GM23248 (cell line): Measurements from ENCODE around the gene NAV3. TPM values are rescaled to one million over a fixed set of nuclear protein-coding genes. Genes with fewer than 3 reads are reported as not detected.

Experiments used
- DNase-seq: peaks from one replicate; pipeline ENCODE4 v3.0.0-alpha.2; 2015
- H2AFZ ChIP-seq: fragments of 200-600 bp; sonication (generic); 2 replicates; pipeline ENCODE4 v1.6.1; 2016; ENCODE audit warnings: antibody characterized with exemption
- H3F3A ChIP-seq: fragments of 200-600 bp; sonication (generic); 2 replicates; pipeline ENCODE4 v1.6.1; 2016; ENCODE audit warnings: mild to moderate bottlenecking, antibody characterized with exemption, mixed run types; ENCODE audit not compliant: insufficient read depth
- H3K27ac ChIP-seq: fragments of 200-600 bp; sonication (generic); 2 replicates; pipeline ENCODE4 v1.5.1; 2016; ENCODE audit warnings: mild to moderate bottlenecking
- H3K27me3 ChIP-seq: fragments of 200-600 bp; sonication (generic); replicated peaks from 2 replicates; pipeline ENCODE4 v1.6.1; 2016; ENCODE audit warnings: mild to moderate bottlenecking; ENCODE audit not compliant: insufficient read depth
- H3K36me3 ChIP-seq: fragments of 200-600 bp; sonication (generic); 2 replicates; pipeline ENCODE4 v1.6.1; 2016; ENCODE audit warnings: low read depth, mild to moderate bottlenecking
- H3K4me1 ChIP-seq: fragments of 200-600 bp; sonication (generic); 2 replicates; pipeline ENCODE4 v1.6.1; 2016; ENCODE audit warnings: mild to moderate bottlenecking; ENCODE audit not compliant: insufficient read depth
- H3K4me2 ChIP-seq: fragments of 200-600 bp; sonication (generic); one replicate; pipeline ENCODE4 v1.6.1; 2016; ENCODE audit warnings: mild to moderate bottlenecking; ENCODE audit not compliant: unreplicated experiment
- H3K4me3 ChIP-seq: fragments of 200-600 bp; sonication (generic); 2 replicates; pipeline ENCODE4 v1.5.1; 2016; ENCODE audit warnings: mild to moderate bottlenecking
- H3K79me2 ChIP-seq: fragments of 200-600 bp; sonication (generic); 2 replicates; pipeline ENCODE4 v1.6.1; 2016; ENCODE audit warnings: mild to moderate bottlenecking; ENCODE audit not compliant: insufficient read depth
- H3K9ac ChIP-seq: fragments of 200-600 bp; sonication (generic); 2 replicates; pipeline ENCODE4 v1.6.1; 2016; ENCODE audit warnings: mild to moderate bottlenecking
- H3K9me2 ChIP-seq: fragments of 200-600 bp; sonication (generic); 2 replicates; pipeline ENCODE4 v1.6.1; 2016; ENCODE audit warnings: mixed run types, mild to moderate bottlenecking, moderate library complexity; ENCODE audit not compliant: insufficient read depth
- H3K9me3 ChIP-seq: fragments of 200-600 bp; sonication (generic); one replicate; pipeline ENCODE4 v1.6.1; 2017; ENCODE audit warnings: low read depth
- H4K20me1 ChIP-seq: fragments of 200-600 bp; sonication (generic); 2 replicates; pipeline ENCODE4 v1.6.0; 2016; ENCODE audit not compliant: insufficient read depth
- EZH2 ChIP-seq: fragments of 200-600 bp; sonication (generic); IDR thresholded peaks from 2 replicates; pipeline ENCODE4 v1.6.1; 2018; ENCODE audit warnings: antibody characterized with exemption, mild to moderate bottlenecking; ENCODE audit not compliant: insufficient read depth, poor library complexity, severe bottlenecking
- EZH2phosphoT487 ChIP-seq: fragments of 200-600 bp; sonication (generic); IDR thresholded peaks from 2 replicates; pipeline ENCODE4 v1.6.1; 2018; ENCODE audit warnings: antibody characterized with exemption, moderate library complexity, mild to moderate bottlenecking, low read depth; ENCODE audit not compliant: insufficient read depth
- WGBS, 2 experiments: methylation state at CpG; one replicate each; pipeline ENCODE4 v1.1.6; 2015 to 2017; ENCODE audit warnings: low lambda C conversion rate in 2 of 2, low coverage in 1 of 2; ENCODE audit errors: missing lambda C conversion rate in 2 of 2; 5-methylcytosine and 5-hydroxymethylcytosine counted together
- in situ Hi-C: fragments of 300-500 bp; cut with MboI; formaldehyde crosslinking; loops from 2 replicates; pipeline ENCODE4 v1.15.0; 2020
- polyA plus RNA-seq: library from polyadenylated mRNA; unstranded; fragments of >200 nt; fragmentation: Nextera tagmentation; extraction: Ambion mirVana; gene quantifications from 2 replicates; pipeline ENCODE4 v1.2.1, GENCODE V29; 2016
- total RNA-seq: library from RNA; depleted of rRNA; stranded (reverse); fragments of >200 nt; shearing (Covaris generic); gene quantifications from 2 replicates; pipeline ENCODE4 v1.2.3, GENCODE V29; 2014

The NAV3 gene
- total and polyA plus RNA-seq, 2 experiments from 2014 or later, result 24.2 to 69.9 TPM

- no peaks in the 10 kb centered on the region for H3K4me1 ChIP-seq
- H3K36me3 ChIP-seq, result peaks cover 28% of the 10 kb centered on the region
- H3K9ac ChIP-seq, result no peak overlapping the region
- no peaks in the 10 kb centered on the region for H3K9me2 ChIP-seq
- H4K20me1 ChIP-seq, result no peaks in the 10 kb centered on the region
- peak; percentile 75 for DNase-seq
- TF ChIP-seq EZH2phosphoT487, result no peak
- no peak for TF ChIP-seq EZH2
- H3K79me2 ChIP-seq, result no peaks in the 10 kb centered on the region
- no peaks in the 10 kb centered on the region for H3K27me3 ChIP-seq
- no peak overlapping the region for H3K4me2 ChIP-seq
- in situ Hi-C loops, result no loop called here
- H3F3A ChIP-seq, result peaks cover 16% of the 10 kb centered on the region
- no peak overlapping the region for H3K27ac ChIP-seq
- H3K9me3 ChIP-seq, result no peaks in the 10 kb centered on the region
- H3K4me3 ChIP-seq, result no peak overlapping the region
- no peak overlapping the region for H2AFZ ChIP-seq
Measured at GRCh38 chr12:78146365-78146772, 315.7 kb downstream of the NAV3 start.

- Histone ChIP-seq H4K20me1 (no peaks in the 10 kb centered on the region), H3K27ac (no peak overlapping the region), H3K9me3 (no peaks in the 10 kb centered on the region), H3K79me2 (no peaks in the 10 kb centered on the region), H2AFZ (no peak overlapping the region), H3F3A (peaks cover 7% of the 10 kb centered on the region), H3K9me2 (no peaks in the 10 kb centered on the region), H3K4me2 (no peak overlapping the region), H3K9ac (no peak overlapping the region), H3K4me1 (no peaks in the 10 kb centered on the region), H3K4me3 (no peak overlapping the region), H3K36me3 (peaks cover 18% of the 10 kb centered on the region), H3K27me3 (no peaks in the 10 kb centered on the region)
- WGBS, 2 experiments, result 67 to 72% methylated on average over 2 of the region's 2 CpGs
- DNase-seq, result no peak
- in situ Hi-C loops, result no loop called here
- TF ChIP-seq EZH2phosphoT487 (no peak), EZH2 (no peak)
Measured at GRCh38 chr12:78149459-78149858, 318.8 kb downstream of the NAV3 start.

GRCh38 chr12:78155546-78155945 lies 324.9 kb downstream of the NAV3 start:
- in situ Hi-C loops, result no loop called here

DNA sequence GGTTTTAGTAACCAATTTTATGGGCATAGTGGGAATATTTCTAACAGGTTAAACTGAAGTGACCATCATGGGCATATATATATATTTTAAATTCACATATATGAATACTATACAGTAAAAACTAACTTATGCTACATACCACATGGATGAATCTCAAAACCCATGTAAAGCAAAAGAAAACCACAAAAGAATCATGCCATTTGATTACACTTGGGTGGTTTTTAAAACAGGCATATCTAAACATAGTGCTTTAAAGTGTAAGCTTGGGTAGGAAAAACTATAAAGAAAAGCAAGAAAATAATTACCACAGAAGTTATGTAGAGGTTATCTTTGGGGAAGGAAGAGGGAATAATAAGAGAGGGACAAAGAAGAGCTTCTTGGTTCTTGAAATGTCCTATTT lies 326.1 kb downstream of the NAV3 start:
- peaks cover 7% of the 10 kb centered on the region; the same call in 1 of the 2 replicates for H3K4me1 ChIP-seq
- H3K9ac ChIP-seq, result no peak overlapping the region
- H3K27me3 ChIP-seq, result no peaks in the 10 kb centered on the region
- H4K20me1 ChIP-seq, result no peaks in the 10 kb centered on the region
- H3F3A ChIP-seq, result no peaks in the 10 kb centered on the region
- H3K79me2 ChIP-seq, result no peaks in the 10 kb centered on the region
- no peak overlapping the region for H2AFZ ChIP-seq
- H3K4me2 ChIP-seq, result no peak overlapping the region
- H3K27ac ChIP-seq, result no peak overlapping the region
- H3K4me3 ChIP-seq, result no peak overlapping the region
- no peak for DNase-seq
- in situ Hi-C loops, result no loop called here
- H3K9me3 ChIP-seq, result no peaks in the 10 kb centered on the region
- H3K36me3 ChIP-seq, result peaks cover 38% of the 10 kb centered on the region
- H3K9me2 ChIP-seq, result no peaks in the 10 kb centered on the region
- TF ChIP-seq EZH2phosphoT487 (no peak), EZH2 (no peak)

More at GRCh38 chr12:78155546-78155945, 324.9 kb downstream of the NAV3 start:
- H3K4me2 ChIP-seq, result no peak overlapping the region
- WGBS, 2 experiments, result 93 to 100% methylated on average over 1 of the region's 1 CpG
- H4K20me1 ChIP-seq, result no peaks in the 10 kb centered on the region
- H3F3A ChIP-seq, result no peaks in the 10 kb centered on the region
- H3K27me3 ChIP-seq, result no peaks in the 10 kb centered on the region
- H3K9me3 ChIP-seq, result no peaks in the 10 kb centered on the region
- no peak overlapping the region for H3K9ac ChIP-seq
- no peak for DNase-seq
- TF ChIP-seq EZH2, result no peak
- TF ChIP-seq EZH2phosphoT487, result no peak
- no peaks in the 10 kb centered on the region for H3K9me2 ChIP-seq
- H3K79me2 ChIP-seq, result no peaks in the 10 kb centered on the region
- H3K4me3 ChIP-seq, result no peak overlapping the region
- H3K4me1 ChIP-seq, result peaks cover 7% of the 10 kb centered on the region; the same call in 1 of the 2 replicates
- H3K27ac ChIP-seq, result no peak overlapping the region
- H2AFZ ChIP-seq, result no peak overlapping the region
- H3K36me3 ChIP-seq, result peaks cover 36% of the 10 kb centered on the region

DNA sequence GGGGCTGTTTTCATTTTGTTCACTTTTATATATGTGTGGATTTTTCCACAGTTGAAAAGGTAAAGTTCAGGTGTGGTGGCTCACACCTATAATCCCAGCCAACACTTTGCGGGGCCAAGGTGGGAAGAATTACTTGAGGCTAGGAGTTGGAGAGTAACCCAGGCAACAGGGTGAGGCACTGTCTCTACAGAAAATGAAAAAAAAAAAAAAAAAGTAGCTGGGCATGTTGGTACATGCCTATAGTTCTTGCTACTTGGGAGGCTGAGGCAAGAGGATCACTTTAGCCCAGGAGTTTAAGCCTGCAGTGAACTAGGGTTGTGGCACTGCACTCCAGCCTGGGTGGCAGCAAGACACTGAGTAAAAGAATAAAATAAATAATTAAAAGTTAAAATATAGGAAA lies 326.5 kb downstream of the NAV3 start:
- Histone ChIP-seq H4K20me1 (no peaks in the 10 kb centered on the region), H3K27me3 (no peaks in the 10 kb centered on the region), H3K9me3 (no peaks in the 10 kb centered on the region), H3K36me3 (peaks cover 42% of the 10 kb centered on the region), H3F3A (no peaks in the 10 kb centered on the region), H3K9me2 (no peaks in the 10 kb centered on the region), H3K27ac (no peak overlapping the region), H3K4me3 (no peak overlapping the region), H3K4me2 (no peak overlapping the region), H3K79me2 (no peaks in the 10 kb centered on the region), H2AFZ (no peak overlapping the region), H3K4me1 (peaks cover 7% of the 10 kb centered on the region; the same call in 1 of the 2 replicates), H3K9ac (no peak overlapping the region)
- no peak for TF ChIP-seq EZH2
- TF ChIP-seq EZH2phosphoT487, result no peak
- 90 to 98% methylated on average over 1 of the region's 1 CpG for WGBS, 2 experiments
- in situ Hi-C loops, result no loop called here
- DNase-seq, result no peak
